Aorta (tissue), 5 donors: ENCODE results near the gene SBK3. TPM values are rescaled to one million over a fixed set of nuclear protein-coding genes. Genes with fewer than 3 reads are reported as not detected.

Source experiments
- ATAC-seq: fragments of 200-7000 bp; cut with Tn5 transposase; one replicate; pipeline ENCODE4 v1.9.1; 2022; ENCODE audit warnings: moderate library complexity; ENCODE audit not compliant: low FRiP score
- DNase-seq, 2 donors: peaks; one replicate each; pipeline ENCODE4 v3.0.0-alpha.2; 2020
- H3K27ac ChIP-seq, 2 donors: one replicate each; pipeline ENCODE4 v1.5.1; 2013; ENCODE audit warnings: low read length in 2 of 2, mild to moderate bottlenecking in 2 of 2, moderate library complexity in 2 of 2, control low read depth in 1 of 2, inconsistent platforms in 1 of 2, low read depth in 1 of 2
- H3K27me3 ChIP-seq, 2 donors: one replicate each; pipeline ENCODE4 v1.6.1; 2013; ENCODE audit warnings: control low read depth in 1 of 2, low read length in 1 of 2, mild to moderate bottlenecking in 1 of 2, moderate library complexity in 1 of 2; ENCODE audit not compliant: insufficient read depth in 2 of 2, control insufficient read depth in 1 of 2
- H3K36me3 ChIP-seq, 2 donors: one replicate each; pipeline ENCODE4 v1.6.1; 2013; ENCODE audit warnings: control low read depth in 1 of 2, low read length in 1 of 2, mild to moderate bottlenecking in 1 of 2; ENCODE audit not compliant: insufficient read depth in 2 of 2, control insufficient read depth in 1 of 2
- H3K4me1 ChIP-seq, 2 donors: one replicate each; pipeline ENCODE4 v1.6.1; 2013; ENCODE audit warnings: low read length in 2 of 2, control low read depth in 1 of 2, mild to moderate bottlenecking in 1 of 2, moderate library complexity in 1 of 2; ENCODE audit not compliant: insufficient read depth in 2 of 2, control insufficient read depth in 1 of 2
- H3K4me3 ChIP-seq, 2 donors: one replicate each; pipeline ENCODE4 v1.5.1; 2013; ENCODE audit warnings: low read length in 2 of 2, control low read depth in 1 of 2, mild to moderate bottlenecking in 1 of 2
- H3K9me3 ChIP-seq: one replicate; pipeline ENCODE4 v1.6.1; 2013; ENCODE audit warnings: mild to moderate bottlenecking, low read length; ENCODE audit not compliant: control insufficient read depth
- WGBS, 2 donors: extraction: QIAGEN DNeasy Blood & Tissue Kit; methylation state at CpG; one replicate each; pipeline ENCODE4 v1.1.7; 2013; 5-methylcytosine and 5-hydroxymethylcytosine counted together
- intact Hi-C, 2 donors: fragments of 100-400 bp; cut with DNase I; formaldehyde crosslinking; loops; one replicate each; pipeline versions ENCODE4 v1.14.2 to v1.15.0; 2022
- polyA plus RNA-seq, 2 donors: library from polyadenylated mRNA; stranded (reverse); fragments of 200-250 nt; gene quantifications; one replicate each; pipeline ENCODE4 v1.2.3, GENCODE V29; 2013
- total RNA-seq, 2 donors: library from RNA; stranded (reverse); fragmentation: NEBNext Ultra II Directional; extraction: Animal tissue kit (Norgen Biotek cat#: 25700); gene quantifications; one replicate each; pipeline ENCODE4 v1.2.1, GENCODE V29; 2021
- donor health status: healthy with polysubstance abuse.
- donor health status: Bipolar disorder and iron deficiency.
- donor health status: DM: no; HTN: no; CAD: no.
- donor health status: DM: no; HTN: no; CAD: no.
- donor health status: DM: yes; HTN: yes; CAD: no.

The SBK3 gene
- total and polyA plus RNA-seq, 4 donors: 0.48 TPM; not detected in 3

DNA sequence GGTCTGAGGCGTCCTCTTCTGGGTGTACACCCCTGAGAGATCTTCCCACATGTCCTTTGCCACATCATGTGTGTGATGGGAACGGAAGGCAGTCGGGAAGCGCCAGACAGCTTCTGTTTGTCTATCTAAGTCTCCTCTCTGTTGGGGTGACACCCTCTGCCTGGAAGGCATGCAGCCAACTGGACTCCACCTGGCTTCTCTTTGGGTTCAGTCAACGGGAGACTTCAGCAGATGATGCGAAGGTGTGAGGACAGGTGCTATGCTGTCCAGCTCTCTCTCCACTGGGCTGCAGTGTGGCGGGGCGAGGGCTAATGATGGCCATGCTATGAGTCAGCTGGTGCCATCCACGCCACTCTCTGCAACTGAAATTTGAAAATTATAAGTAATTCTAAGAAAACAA is 14.3 kb upstream of the SBK3 start:
- intact Hi-C loops: no loop called here
- 73 to 85% methylated on average over 9 of the region's 9 CpGs for WGBS, 2 donors
- ATAC-seq: no peak

DNA sequence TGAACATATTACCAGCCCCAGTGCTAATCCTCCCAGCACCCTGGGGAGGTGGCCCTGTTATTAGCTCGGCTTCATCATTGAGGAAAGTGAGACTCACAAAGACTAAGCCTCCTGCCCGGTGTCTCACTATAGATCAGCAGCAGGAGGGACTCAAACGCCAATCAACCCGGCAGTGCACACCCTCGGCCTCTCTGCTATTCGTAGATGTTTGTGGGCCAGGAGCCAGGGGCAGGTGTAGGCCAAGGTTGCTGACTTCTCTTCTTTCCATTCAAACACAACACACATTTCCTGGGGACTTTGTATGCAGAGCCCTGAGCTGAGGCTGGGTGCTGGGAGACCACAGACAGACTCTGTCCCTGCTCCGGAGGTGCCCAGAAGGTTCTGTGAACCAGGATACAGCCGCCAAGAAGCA is 9.4 kb upstream of the SBK3 start:
- Histone ChIP-seq H3K4me3 (no peak overlapping the region), H3K27ac (no peak overlapping the region), H3K4me1 (no peaks in the 10 kb centered on the region), H3K27me3 (no peaks in the 10 kb centered on the region), H3K9me3 (no peaks in the 10 kb centered on the region), H3K36me3 (no peaks in the 10 kb centered on the region)
- DNase-seq: no peak
- no peak for ATAC-seq
- WGBS, 2 donors: 75 to 77% methylated on average over 8 of the region's 8 CpGs
- intact Hi-C loops: no loop called here

More for the DNA sequence above, 14.3 kb upstream of the SBK3 start:
- no peaks in the 10 kb centered on the region for H3K4me1 ChIP-seq
- no peaks in the 10 kb centered on the region for H3K36me3 ChIP-seq
- no peak overlapping the region for H3K4me3 ChIP-seq
- H3K27ac ChIP-seq: no peak overlapping the region
- DNase-seq: no peak
- no peaks in the 10 kb centered on the region for H3K27me3 ChIP-seq
- H3K9me3 ChIP-seq: peaks cover 2% of the 10 kb centered on the region

DNA sequence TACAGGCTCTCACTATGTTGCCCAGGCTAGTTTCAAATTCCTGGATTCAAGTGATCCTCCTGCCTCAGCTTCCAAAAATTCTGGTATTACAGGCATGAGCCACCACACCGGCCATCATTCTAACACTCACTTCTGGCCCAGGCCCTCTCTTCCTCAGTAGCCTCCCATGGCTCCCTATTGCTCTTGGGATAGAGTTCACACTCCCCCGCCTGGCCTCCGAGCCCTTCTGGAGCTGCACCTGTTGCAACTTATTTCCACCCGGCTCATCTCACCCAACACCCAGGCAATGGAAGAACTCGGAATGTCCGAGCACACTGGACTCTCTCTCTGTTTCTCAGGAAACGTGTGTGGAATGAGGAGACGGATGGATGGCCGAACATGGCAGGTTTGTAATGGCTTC is 9.0 kb upstream of the SBK3 start:
- Histone ChIP-seq H3K4me1 (no peaks in the 10 kb centered on the region), H3K36me3 (no peaks in the 10 kb centered on the region), H3K4me3 (no peak overlapping the region), H3K27me3 (no peaks in the 10 kb centered on the region), H3K9me3 (no peaks in the 10 kb centered on the region), H3K27ac (no peak overlapping the region)
- no peak for ATAC-seq
- intact Hi-C loops: no loop called here
- WGBS, 2 donors: 90 to 93% methylated on average over 9 of the region's 9 CpGs
- no peak for DNase-seq

DNA sequence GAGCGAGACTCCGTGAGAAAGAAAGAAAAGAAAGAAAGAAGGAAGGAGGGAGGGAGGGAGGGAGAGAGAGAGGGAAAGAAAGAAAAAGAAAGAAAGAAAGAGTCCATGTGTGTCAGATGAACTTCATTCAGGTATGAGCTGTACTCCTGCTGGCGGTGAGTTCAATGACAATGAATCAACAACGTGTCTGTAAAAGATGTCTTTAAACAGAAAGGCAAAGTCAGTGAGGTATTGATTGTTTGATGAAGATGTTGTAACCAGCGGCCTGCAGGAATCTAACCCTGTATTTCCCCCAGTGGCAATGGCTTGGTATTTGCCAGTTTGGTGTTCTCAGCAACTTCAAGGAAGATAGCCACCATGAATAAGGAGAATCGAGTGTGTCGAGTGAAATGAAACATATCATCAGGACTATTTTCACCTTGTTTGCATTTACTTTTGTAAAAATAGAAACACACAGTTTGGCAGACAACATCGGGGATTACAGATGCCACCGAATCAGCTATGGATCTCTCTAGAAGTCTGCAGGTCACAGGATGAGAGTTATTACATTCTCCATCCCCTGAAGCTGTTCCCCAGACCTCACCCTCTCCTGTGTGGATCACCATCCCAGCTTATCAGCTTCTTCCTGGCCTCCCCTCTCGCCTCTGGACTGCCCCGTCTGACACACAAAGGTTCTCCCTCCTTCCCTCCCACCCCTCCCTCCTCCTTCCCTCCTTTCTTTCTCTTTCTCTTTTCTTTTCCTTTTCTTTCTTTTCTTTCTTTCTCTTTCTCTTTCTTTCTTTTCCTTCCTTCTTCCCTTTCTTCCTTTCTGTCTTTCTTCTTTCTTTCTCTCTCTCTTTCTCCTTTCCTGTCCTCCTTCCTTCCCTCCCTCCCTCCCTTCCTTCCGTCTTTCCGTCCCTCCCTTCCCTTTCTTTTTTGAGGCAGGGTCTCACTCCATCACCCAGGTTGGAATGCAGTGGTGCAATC is 8.2 kb upstream of the SBK3 start:
- DNase-seq (no peak), ATAC-seq (no peak)
- intact Hi-C loops: no loop called here

DNA sequence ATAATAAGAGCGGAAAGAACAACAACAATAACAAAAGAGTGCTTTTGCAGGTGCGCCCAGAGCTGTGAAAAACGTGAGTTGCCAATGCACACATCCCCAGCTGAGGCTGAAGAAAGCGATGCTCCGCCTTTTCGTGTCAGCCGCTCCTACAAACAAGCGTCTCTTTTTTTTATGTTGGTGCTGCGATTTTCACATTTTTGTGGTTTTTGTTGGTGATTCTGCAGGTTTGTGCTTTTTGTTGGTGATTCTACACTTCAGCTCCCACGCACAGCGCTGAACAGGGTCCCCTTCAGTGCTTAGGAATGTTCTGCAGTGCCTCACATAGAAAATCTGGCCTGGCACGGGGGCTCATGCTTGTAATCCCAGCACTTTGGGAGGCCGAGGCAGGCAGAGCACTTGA is 7.3 kb upstream of the SBK3 start:
- Histone ChIP-seq H3K9me3 (no peaks in the 10 kb centered on the region), H3K36me3 (no peaks in the 10 kb centered on the region), H3K4me1 (no peaks in the 10 kb centered on the region), H3K27ac (no peak overlapping the region), H3K27me3 (no peaks in the 10 kb centered on the region), H3K4me3 (no peak overlapping the region)
- 50 to 51% methylated on average over 13 of the region's 13 CpGs for WGBS, 2 donors
- DNase-seq (no peak), ATAC-seq (no peak)
- intact Hi-C loops: no loop called here

More for the DNA sequence above, 8.2 kb upstream of the SBK3 start:
- no peak overlapping the region for H3K4me3 ChIP-seq
- 63 to 66% methylated on average over 13 of the region's 13 CpGs for WGBS, 2 donors
- no peak overlapping the region for H3K27ac ChIP-seq
- no peaks in the 10 kb centered on the region for H3K27me3 ChIP-seq
- H3K4me1 ChIP-seq: no peaks in the 10 kb centered on the region
- no peaks in the 10 kb centered on the region for H3K36me3 ChIP-seq
- H3K9me3 ChIP-seq: no peaks in the 10 kb centered on the region

DNA sequence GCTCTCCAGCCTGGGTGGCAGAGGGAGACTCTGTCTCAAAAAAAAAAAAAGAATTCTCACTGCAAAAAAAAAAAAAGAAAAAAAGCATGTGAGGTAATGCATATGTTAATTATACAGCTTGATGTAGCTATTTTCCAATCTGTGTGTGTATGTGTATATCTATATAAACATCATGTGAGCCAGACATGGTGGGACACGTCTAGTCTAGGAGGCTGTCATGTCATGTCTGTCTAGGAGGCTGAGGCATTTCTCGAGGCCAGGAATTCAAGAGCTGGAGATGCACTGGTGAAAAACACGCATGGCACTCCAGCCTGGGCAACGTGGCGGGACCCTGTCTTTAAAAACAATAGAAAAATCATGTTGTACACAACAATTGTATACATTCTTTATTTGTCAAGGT is 6.9 kb upstream of the SBK3 start:
- no peak for ATAC-seq
- Histone ChIP-seq H3K4me3 (no peak overlapping the region), H3K27ac (no peak overlapping the region), H3K27me3 (no peaks in the 10 kb centered on the region), H3K9me3 (no peaks in the 10 kb centered on the region), H3K36me3 (no peaks in the 10 kb centered on the region), H3K4me1 (no peaks in the 10 kb centered on the region)
- WGBS, 2 donors: 71 to 77% methylated on average over 5 of the region's 5 CpGs
- no peak for DNase-seq
- intact Hi-C loops: no loop called here

DNA sequence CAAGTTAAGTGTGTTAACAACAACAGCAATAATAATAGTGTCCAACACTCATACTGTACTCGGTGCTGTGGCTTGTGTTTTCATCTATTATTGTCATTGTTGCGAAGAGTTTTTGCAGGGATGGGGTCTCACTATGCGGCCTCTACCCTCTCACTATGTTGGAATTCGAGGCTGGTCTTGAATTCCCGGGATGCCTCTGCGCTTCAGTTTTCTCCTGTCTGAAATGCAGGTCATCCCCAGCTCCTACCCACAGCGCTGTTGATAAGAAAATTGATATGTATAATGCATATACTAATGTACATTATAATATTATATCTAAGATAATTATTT is 4.9 kb upstream of the SBK3 start:
- Histone ChIP-seq H3K27me3 (no peaks in the 10 kb centered on the region), H3K27ac (no peak overlapping the region), H3K9me3 (no peaks in the 10 kb centered on the region), H3K4me1 (no peaks in the 10 kb centered on the region), H3K4me3 (no peak overlapping the region), H3K36me3 (no peaks in the 10 kb centered on the region)
- DNase-seq (no peak), ATAC-seq (no peak)
- WGBS, 2 donors: 68 to 70% methylated on average over 7 of the region's 7 CpGs
- intact Hi-C loops: no loop called here

DNA sequence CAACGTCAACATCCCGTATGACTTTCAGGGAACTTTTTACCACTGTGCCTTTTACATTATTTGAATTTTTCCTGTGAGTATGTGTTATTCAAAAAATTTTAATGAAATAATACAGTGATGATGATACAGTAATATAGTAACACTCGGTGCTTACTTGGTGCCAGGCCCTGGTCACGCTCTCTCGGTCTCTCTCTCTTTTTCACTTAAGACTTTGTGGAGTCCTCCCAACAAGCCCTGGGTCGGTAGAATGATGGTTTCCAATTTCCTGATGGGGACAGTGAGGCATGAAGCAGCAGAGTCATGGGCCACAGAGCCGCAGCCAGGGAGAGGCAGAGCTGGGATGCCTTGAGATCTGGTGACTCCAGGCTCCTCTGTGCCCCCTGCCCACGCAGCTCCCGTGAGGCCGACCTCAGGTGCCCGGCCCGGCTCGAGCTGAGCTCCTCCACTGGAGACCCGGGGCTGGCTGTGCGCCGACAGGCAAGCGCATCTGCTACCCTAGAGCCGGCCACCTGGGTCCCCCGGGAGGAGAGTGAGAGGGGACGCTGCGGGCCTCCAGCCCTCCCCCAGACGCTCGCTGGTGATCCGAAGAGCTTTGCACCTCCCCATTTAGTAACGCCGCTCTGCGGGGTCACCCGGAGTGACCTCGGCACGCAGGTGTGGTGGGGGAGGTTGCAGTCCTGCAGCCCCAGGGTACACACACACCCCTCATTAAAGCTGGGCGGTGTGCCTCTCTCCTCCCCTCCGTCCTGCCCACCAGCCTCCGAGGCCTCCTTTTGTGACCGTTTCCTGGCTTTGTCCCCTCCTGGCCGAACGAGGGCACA is 4.4 kb upstream of the SBK3 start:
- no peaks in the 10 kb centered on the region for H3K36me3 ChIP-seq
- ATAC-seq: peak; percentile 39
- no peaks in the 10 kb centered on the region for H3K9me3 ChIP-seq
- no peak for DNase-seq
- H3K4me3 ChIP-seq: no peak overlapping the region
- no peaks in the 10 kb centered on the region for H3K27me3 ChIP-seq
- no peaks in the 10 kb centered on the region for H3K4me1 ChIP-seq
- intact Hi-C loops: loop anchor here in 1 of 2 donors (2.0 kb wide), 1 partner anchor 31 kb away; the partner anchor contains the start of gene ZNF579
- peak overlapping the region in 1 of 2 donors; percentile 25 for H3K27ac ChIP-seq
- WGBS, 2 donors: 6 to 9% methylated on average over 34 to 36 of the region's 36 CpGs
